HepG2 (cell line): ENCODE data around the gene TTLL12. TPM values are rescaled to one million over a fixed set of nuclear protein-coding genes. Genes with fewer than 3 reads are reported as not detected.

Experiments used
- ATAC-seq: fragments of 200-7000 bp; cut with Tn5 transposase; 3 replicates; pipeline ENCODE4 v1.9.1; 2020; ENCODE audit warnings: mild to moderate bottlenecking, moderate library complexity
- BruUV-seq: library from RNA; stranded (reverse); fragments of 400-500 nt; replicated peaks from 2 replicates; lab custom pipeline; 2021; lab: Mats Ljungman, UMichigan
- CTCF ChIA-PET: fragments of 300-600 bp; formaldehyde crosslinking; extraction: SDS; loops from one replicate; lab custom pipeline; 2021; ENCODE audit warnings: low total read pairs, inconsistent platforms, low intra/inter-chr PET ratio; lab: Yijun Ruan, JAX
- POLR2A ChIA-PET: fragments of 350-600 bp; sonication (Branson Sonifier 250); formaldehyde crosslinking; loops from one replicate; lab custom pipeline; 2020; ENCODE audit warnings: antibody characterized with exemption, inconsistent platforms; lab: Yijun Ruan, JAX
- DNase-seq: peaks from one replicate; pipeline ENCODE4 v3.0.0-alpha.2; 2015; ENCODE audit warnings: low spot score
- FAIRE-seq: peaks from 3 replicates; lab custom pipeline; 2011; peaks lifted over from hg19 to GRCh38; lab: Jason Lieb, UNC
- H2AFZ ChIP-seq: one replicate; pipeline ENCODE4 v1.6.1; 2011; ENCODE audit warnings: low read length, inconsistent platforms
- H3K27ac ChIP-seq: fragments of 300-600 bp; 3 replicates; pipeline ENCODE4 v1.8.0; 2011; ENCODE audit warnings: mixed run types, mild to moderate bottlenecking, mixed read lengths, low read length, inconsistent platforms; ENCODE audit not compliant: insufficient read depth; ENCODE audit errors: extremely low read length
- H3K27me3 ChIP-seq, 2 experiments: fragments of 200-600 bp in 1 of 2; 2 replicates in 1 of 2; 3 replicates in 1 of 2; pipeline versions ENCODE4 v1.6.0 to v1.8.0; 2011; ENCODE audit warnings: low read length in 2 of 2, mild to moderate bottlenecking in 2 of 2, moderate library complexity in 2 of 2, inconsistent platforms in 1 of 2; ENCODE audit not compliant: insufficient read depth in 2 of 2, control insufficient read depth in 1 of 2
- H3K36me3 ChIP-seq, 2 experiments: fragments of 200-600 bp in 1 of 2; replicated peaks in 1 of 2; 2 replicates in 1 of 2; 3 replicates in 1 of 2; pipeline versions ENCODE4 v1.5.1 to v1.8.0; 2011; ENCODE audit warnings: low read length in 2 of 2, inconsistent platforms in 1 of 2; ENCODE audit not compliant: insufficient read depth in 2 of 2, control insufficient read depth in 1 of 2
- H3K4me1 ChIP-seq: 2 replicates; pipeline ENCODE4 v1.5.1; 2012; ENCODE audit warnings: low read length, inconsistent platforms; ENCODE audit not compliant: insufficient read depth
- H3K4me2 ChIP-seq: 2 replicates; pipeline ENCODE4 v1.6.0; 2011; ENCODE audit warnings: low read depth, low read length, inconsistent platforms
- H3K4me3 ChIP-seq, 3 experiments: fragments of 200-600 bp in 1 of 3; sonication (generic), shearing (Covaris generic) in 1 of 3; replicated peaks in 1 of 3; 2 replicates each; pipeline ENCODE4 v1.5.1; 2011 to 2016; ENCODE audit warnings: low read length in 3 of 3, inconsistent platforms in 2 of 3, low read depth in 2 of 3, mild to moderate bottlenecking in 2 of 3, control low read depth in 1 of 3, mixed read lengths in 1 of 3; ENCODE audit not compliant: insufficient read depth in 1 of 3
- H3K79me2 ChIP-seq: one replicate; pipeline ENCODE4 v1.6.1; 2011; ENCODE audit warnings: low read length, inconsistent platforms; ENCODE audit not compliant: insufficient read depth
- H3K9ac ChIP-seq: 2 replicates; pipeline ENCODE4 v1.6.0; 2011; ENCODE audit warnings: mild to moderate bottlenecking, low read depth, low read length, inconsistent platforms; ENCODE audit not compliant: insufficient read depth
- H3K9me3 ChIP-seq: 2 replicates; pipeline ENCODE4 v1.5.1; 2012; ENCODE audit warnings: mild to moderate bottlenecking, low read length
- H4K20me1 ChIP-seq: 2 replicates; pipeline ENCODE4 v1.6.0; 2011; ENCODE audit warnings: inconsistent platforms, mild to moderate bottlenecking, low read length, moderate library complexity; ENCODE audit not compliant: insufficient read depth
- ARID2 ChIP-seq: sonication (generic); formaldehyde crosslinking; IDR thresholded peaks from 2 replicates; pipeline ENCODE4 v1.8.1; 2022; ENCODE audit warnings: mild to moderate bottlenecking, missing genetic modification reagents, borderline replicate concordance
- CBX1 ChIP-seq: IDR thresholded peaks from one replicate; pipeline ENCODE4 v1.6.1; 2016; ENCODE audit warnings: antibody characterized with exemption, low read depth
- CHCHD3 ChIP-seq: sonication (generic); formaldehyde crosslinking; IDR thresholded peaks from 2 replicates; pipeline ENCODE4 v1.8.0; 2022; ENCODE audit warnings: mild to moderate bottlenecking, missing genetic modification reagents, moderate library complexity
- HMG20A ChIP-seq: IDR thresholded peaks from 2 replicates; pipeline ENCODE4 v1.6.1; 2016; ENCODE audit warnings: borderline replicate concordance
- MAZ ChIP-seq, 2 experiments: sonication (generic) in 1 of 2; formaldehyde crosslinking in 1 of 2; IDR thresholded peaks; 2 replicates each; pipeline versions ENCODE4 v1.5.0 to v1.6.1; 2012 to 2020; ENCODE audit warnings: low read depth in 2 of 2, mild to moderate bottlenecking in 2 of 2, borderline replicate concordance in 1 of 2, improper control_type of control experiment in 1 of 2, low read length in 1 of 2, missing genetic modification reagents in 1 of 2, moderate library complexity in 1 of 2
- NCOA5 ChIP-seq: sonication (generic); formaldehyde crosslinking; IDR thresholded peaks from 2 replicates; pipeline ENCODE4 v1.4.0; 2020; ENCODE audit warnings: missing genetic modification reagents
- NFE2L2 ChIP-seq: fragments of 150-350 bp; IDR thresholded peaks from 2 replicates; pipeline ENCODE4 v1.6.1; 2014; ENCODE audit warnings: low read length
- RBM22 ChIP-seq: fragments of 200-400 bp; formaldehyde crosslinking; optimal IDR thresholded peaks from 2 replicates; pipeline ENCODE3; 2017; ENCODE audit warnings: mild to moderate bottlenecking, low read length, moderate library complexity
- SMC3 ChIP-seq: IDR thresholded peaks from 2 replicates; pipeline ENCODE4 v1.6.1; 2011; ENCODE audit warnings: low read length, improper control_type of control experiment
- SP2 ChIP-seq: sonication (generic); formaldehyde crosslinking; IDR thresholded peaks from 2 replicates; pipeline ENCODE4 v1.5.1; 2020; ENCODE audit warnings: mild to moderate bottlenecking, missing genetic modification reagents
- STAG1 ChIP-seq: sonication (generic); formaldehyde crosslinking; IDR thresholded peaks from 2 replicates; pipeline ENCODE4 v1.4.0; 2020; ENCODE audit warnings: missing genetic modification reagents
- THAP11 ChIP-seq: IDR thresholded peaks from 2 replicates; pipeline ENCODE4 v1.6.1; 2016; ENCODE audit warnings: missing biosample characterization, missing genetic modification reagents
- XRCC5 ChIP-seq: fragments of 200-400 bp; formaldehyde crosslinking; optimal IDR thresholded peaks from 2 replicates; pipeline ENCODE3; 2017; ENCODE audit warnings: mild to moderate bottlenecking, low read length
- ZNF143 ChIP-seq: sonication (generic); formaldehyde crosslinking; IDR thresholded peaks from 2 replicates; pipeline ENCODE4 v1.4.0; 2020; ENCODE audit warnings: missing genetic modification reagents
- WGBS: methylation state at CpG from one replicate; pipeline ENCODE4 v1.1.6; 2017; ENCODE audit warnings: low lambda C conversion rate; 5-methylcytosine and 5-hydroxymethylcytosine counted together
- in situ Hi-C: cut with HindIII; loops from 2 replicates; pipeline ENCODE4 v1.10.0; 2017; ENCODE audit warnings: low pct_unique_long_range_greater_than_20kb; ENCODE audit not compliant: extremely low pct_ligation_motif_present
- intact Hi-C: fragments of 100-400 bp; cut with micrococcal nuclease; formaldehyde crosslinking; loops from one replicate; pipeline ENCODE4 v1.10.0; 2022; ENCODE audit not compliant: unreplicated experiment
- polyA plus RNA-seq, 8 experiments: library from polyadenylated mRNA; depleted of rRNA in 3 of 8; stranded (reverse) in 7 of 8; unstranded in 1 of 8; fragments of >200 nt; fragmentation: Illumina TruSeq in 4 of 8; extraction: Trizol in 4 of 8; gene quantifications; 2 replicates each; pipeline versions ENCODE4 v1.2.1 to v1.2.3, GENCODE V29; 2011 to 2016; ENCODE audit warnings: low read depth in 4 of 8, missing spikeins in 1 of 8, mixed read lengths in 1 of 8; ENCODE audit not compliant: insufficient read depth in 1 of 8
- total RNA-seq, 5 experiments: library from RNA; depleted of rRNA; stranded (reverse); fragments of >200 nt; fragmentation: Illumina TruSeq; extraction: Trizol; gene quantifications; 2 replicates each; pipeline ENCODE4 v1.2.3, GENCODE V29; 2016; ENCODE audit warnings: low read depth in 1 of 5
- TF ChIP-seq, protein P1 (sequence below): sonication (generic); formaldehyde crosslinking; IDR thresholded peaks from 2 replicates; pipeline ENCODE4 v1.5.0; 2020; ENCODE audit warnings: missing genetic modification reagents
- TF ChIP-seq, protein P2 (sequence below): sonication (generic); formaldehyde crosslinking; IDR thresholded peaks from 2 replicates; pipeline ENCODE4 v1.5.0; 2020; ENCODE audit warnings: missing genetic modification reagents
- TF ChIP-seq, protein P3 (sequence below): sonication (generic); formaldehyde crosslinking; IDR thresholded peaks from 2 replicates; pipeline ENCODE4 v1.5.0; 2020; ENCODE audit warnings: mild to moderate bottlenecking, missing genetic modification reagents
- TF ChIP-seq, protein P4 (sequence below): sonication (generic); formaldehyde crosslinking; IDR thresholded peaks from 2 replicates; pipeline ENCODE4 v1.5.1; 2020; ENCODE audit warnings: mild to moderate bottlenecking, moderate library complexity, missing genetic modification reagents

Gene TTLL12
- total and polyA plus RNA-seq, 2 of the 13 experiments (the other 11 are each of a cell fraction or from before 2014, with no cell fraction given), result 11.9 to 38.1 TPM

DNA sequence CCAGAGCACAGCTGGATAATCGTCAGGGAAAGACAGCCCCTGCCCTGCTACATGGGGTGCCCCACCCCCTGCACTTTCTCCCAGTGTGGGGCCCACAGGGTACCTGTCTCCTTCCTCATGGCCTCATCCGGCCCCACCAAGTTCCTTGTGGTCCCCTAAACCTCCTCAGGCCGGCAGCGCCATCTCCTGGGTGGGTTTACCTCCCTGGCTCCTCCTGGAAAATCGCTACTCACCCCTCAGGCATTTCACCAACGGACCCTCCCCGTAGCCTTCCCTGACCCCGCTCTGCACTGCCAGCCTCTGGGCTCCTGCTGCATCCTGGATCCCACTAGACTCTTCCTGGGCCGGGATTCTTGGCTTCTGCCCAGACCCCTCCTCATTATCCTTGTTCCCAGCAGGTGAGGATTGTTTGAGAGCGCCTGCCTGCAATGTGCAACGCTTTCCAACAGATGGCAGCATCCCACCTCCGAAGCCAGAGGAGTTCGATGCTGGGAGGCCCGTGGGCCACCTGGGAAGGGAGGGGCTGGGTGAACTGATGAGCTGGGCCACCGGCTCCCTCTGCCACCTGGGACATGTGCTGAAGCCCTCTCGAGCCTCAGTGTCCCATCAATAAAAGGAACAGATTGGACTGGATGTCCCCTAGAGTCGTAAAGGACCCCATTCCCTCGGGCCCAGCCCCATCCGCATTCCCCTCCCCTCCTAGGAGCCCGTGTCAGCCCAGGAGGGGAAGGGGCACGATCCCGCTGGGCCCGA is 44.2 kb upstream of the TTLL12 start:
- no peak overlapping the region for H3K27ac ChIP-seq
- in situ Hi-C loops, result loop anchor here (5.0 to 10.0 kb wide), 2 partner anchors 41 to 114 kb away; partner anchors contain the start of gene SCUBE1
- no peak overlapping the region for H3K4me3 ChIP-seq
- DNase-seq, result peak; percentile 48
- peak; percentile 62 for FAIRE-seq
- no peak overlapping the region for H3K9ac ChIP-seq
- H3K36me3 ChIP-seq, result no peaks in the 10 kb centered on the region
- no peaks in the 10 kb centered on the region for H3K9me3 ChIP-seq
- no peak overlapping the region for H3K4me2 ChIP-seq
- 15% methylated on average over 13 of the region's 23 CpGs for WGBS
- no peaks in the 10 kb centered on the region for H3K79me2 ChIP-seq
- peak; percentile 61 for ATAC-seq
- intact Hi-C loops, result loop anchor here (1.0 to 5.0 kb wide), 3 partner anchors 39 to 156 kb away; no protein-coding TSS in a partner anchor
- ChIA-PET POLR2A (no interaction called here), CTCF (interaction anchor here (0.7 to 2.0 kb wide), 5 partner anchors 39 to 155 kb away, joined by 3 to 21 read pairs (median 11); no protein-coding TSS in a partner anchor)
- H2AFZ ChIP-seq, result no peak overlapping the region
- H3K4me1 ChIP-seq, result peaks cover 40% of the 10 kb centered on the region
- H3K27me3 ChIP-seq, result peaks cover 5 to 50% of the 10 kb centered on the region in 2 experiments
- BruUV-seq, result no TSS peak
- no peaks in the 10 kb centered on the region for H4K20me1 ChIP-seq
- TF ChIP-seq, protein P1, sequence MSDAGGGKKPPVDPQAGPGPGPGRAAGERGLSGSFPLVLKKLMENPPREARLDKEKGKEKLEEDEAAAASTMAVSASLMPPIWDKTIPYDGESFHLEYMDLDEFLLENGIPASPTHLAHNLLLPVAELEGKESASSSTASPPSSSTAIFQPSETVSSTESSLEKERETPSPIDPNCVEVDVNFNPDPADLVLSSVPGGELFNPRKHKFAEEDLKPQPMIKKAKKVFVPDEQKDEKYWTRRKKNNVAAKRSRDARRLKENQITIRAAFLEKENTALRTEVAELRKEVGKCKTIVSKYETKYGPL, result no peak
- TF ChIP-seq STAG1 (CRISPR knock-in tag) (peak; percentile 88), MAZ (IDR thresholded peaks at IDR 0.05; ENCODE audit: borderline replicate concordance, low read depth, low read length) (peak; percentile 32; the same call in 1 of the 2 replicates), MAZ (CRISPR knock-in tag; IDR thresholded peaks at IDR 0.05; ENCODE audit: low read depth) (no peak), RBM22 (no peak), NFE2L2 (no peak), HMG20A (CRISPR knock-in tag) (no peak), SP2 (CRISPR knock-in tag) (no peak), XRCC5 (peak; percentile 64), ARID2 (CRISPR knock-in tag) (no peak), CBX1 (no peak), THAP11 (CRISPR knock-in tag) (0 out of 2 replicates have a peak, but pooled peaks have one; percentile 15), SMC3 (peak; percentile 70), ZNF143 (CRISPR knock-in tag) (0 out of 2 replicates have a peak, but pooled peaks have one; percentile 25), CHCHD3 (CRISPR knock-in tag) (0 out of 2 replicates have a peak, but pooled peaks have one; percentile 37), NCOA5 (no peak)
- TF ChIP-seq, protein P2, sequence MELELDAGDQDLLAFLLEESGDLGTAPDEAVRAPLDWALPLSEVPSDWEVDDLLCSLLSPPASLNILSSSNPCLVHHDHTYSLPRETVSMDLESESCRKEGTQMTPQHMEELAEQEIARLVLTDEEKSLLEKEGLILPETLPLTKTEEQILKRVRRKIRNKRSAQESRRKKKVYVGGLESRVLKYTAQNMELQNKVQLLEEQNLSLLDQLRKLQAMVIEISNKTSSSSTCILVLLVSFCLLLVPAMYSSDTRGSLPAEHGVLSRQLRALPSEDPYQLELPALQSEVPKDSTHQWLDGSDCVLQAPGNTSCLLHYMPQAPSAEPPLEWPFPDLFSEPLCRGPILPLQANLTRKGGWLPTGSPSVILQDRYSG (CRISPR knock-in tag), result no peak
- TF ChIP-seq, protein P3, sequence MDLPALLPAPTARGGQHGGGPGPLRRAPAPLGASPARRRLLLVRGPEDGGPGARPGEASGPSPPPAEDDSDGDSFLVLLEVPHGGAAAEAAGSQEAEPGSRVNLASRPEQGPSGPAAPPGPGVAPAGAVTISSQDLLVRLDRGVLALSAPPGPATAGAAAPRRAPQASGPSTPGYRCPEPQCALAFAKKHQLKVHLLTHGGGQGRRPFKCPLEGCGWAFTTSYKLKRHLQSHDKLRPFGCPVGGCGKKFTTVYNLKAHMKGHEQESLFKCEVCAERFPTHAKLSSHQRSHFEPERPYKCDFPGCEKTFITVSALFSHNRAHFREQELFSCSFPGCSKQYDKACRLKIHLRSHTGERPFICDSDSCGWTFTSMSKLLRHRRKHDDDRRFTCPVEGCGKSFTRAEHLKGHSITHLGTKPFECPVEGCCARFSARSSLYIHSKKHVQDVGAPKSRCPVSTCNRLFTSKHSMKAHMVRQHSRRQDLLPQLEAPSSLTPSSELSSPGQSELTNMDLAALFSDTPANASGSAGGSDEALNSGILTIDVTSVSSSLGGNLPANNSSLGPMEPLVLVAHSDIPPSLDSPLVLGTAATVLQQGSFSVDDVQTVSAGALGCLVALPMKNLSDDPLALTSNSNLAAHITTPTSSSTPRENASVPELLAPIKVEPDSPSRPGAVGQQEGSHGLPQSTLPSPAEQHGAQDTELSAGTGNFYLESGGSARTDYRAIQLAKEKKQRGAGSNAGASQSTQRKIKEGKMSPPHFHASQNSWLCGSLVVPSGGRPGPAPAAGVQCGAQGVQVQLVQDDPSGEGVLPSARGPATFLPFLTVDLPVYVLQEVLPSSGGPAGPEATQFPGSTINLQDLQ (CRISPR knock-in tag), result 0 out of 2 replicates have a peak, but pooled peaks have one; percentile 34
- TF ChIP-seq, protein P4, sequence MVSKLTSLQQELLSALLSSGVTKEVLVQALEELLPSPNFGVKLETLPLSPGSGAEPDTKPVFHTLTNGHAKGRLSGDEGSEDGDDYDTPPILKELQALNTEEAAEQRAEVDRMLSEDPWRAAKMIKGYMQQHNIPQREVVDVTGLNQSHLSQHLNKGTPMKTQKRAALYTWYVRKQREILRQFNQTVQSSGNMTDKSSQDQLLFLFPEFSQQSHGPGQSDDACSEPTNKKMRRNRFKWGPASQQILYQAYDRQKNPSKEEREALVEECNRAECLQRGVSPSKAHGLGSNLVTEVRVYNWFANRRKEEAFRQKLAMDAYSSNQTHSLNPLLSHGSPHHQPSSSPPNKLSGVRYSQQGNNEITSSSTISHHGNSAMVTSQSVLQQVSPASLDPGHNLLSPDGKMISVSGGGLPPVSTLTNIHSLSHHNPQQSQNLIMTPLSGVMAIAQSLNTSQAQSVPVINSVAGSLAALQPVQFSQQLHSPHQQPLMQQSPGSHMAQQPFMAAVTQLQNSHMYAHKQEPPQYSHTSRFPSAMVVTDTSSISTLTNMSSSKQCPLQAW (CRISPR knock-in tag), result peak; percentile 34; the same call in 1 of the 2 replicates
